Bone marrow (tissue), 2 donors: ENCODE data around the gene PAK5.

Experiments
- DNase-seq, 2 donors: peaks; one replicate each; lab custom pipeline; 2025; lab: John Stamatoyannopoulos, UW

The PAK5 gene

GRCh38 chr20:9838378-9839295, at the start of gene PAK5:
TSS of gene PAK5 (minus strand) at chr20:9839076. CDS start at chr20:9644328, 194,748 bp downstream.
- no peak for DNase-seq

- DNase-seq = no peak
These were observed 48.8 kb upstream of the PAK5 start for GRCh38 chr20:9887706-9888105.

- DNase-seq = no peak
These were observed 47.4 kb upstream of the PAK5 start for GRCh38 chr20:9886227-9886626.

- no peak for DNase-seq
These were observed 45.8 kb upstream of the PAK5 start for GRCh38 chr20:9884666-9885065.

GRCh38 chr20:9884061-9884460, 45.2 kb upstream of the PAK5 start:
- no peak for DNase-seq

GRCh38 chr20:9877932-9878495, 39.1 kb upstream of the PAK5 start:
- no peak for DNase-seq

GRCh38 chr20:9867196-9867980, 28.5 kb upstream of the PAK5 start:
- no peak for DNase-seq

GRCh38 chr20:9852566-9852965, 13.7 kb upstream of the PAK5 start:
- DNase-seq = no peak

- DNase-seq = no peak
These were observed 750 bp upstream of the PAK5 start for GRCh38 chr20:9839626-9840025.

GRCh38 chr20:9838035-9838377, 870 bp downstream of the PAK5 start:
- no peak for DNase-seq

GRCh38 chr20:9837634-9838033, 1.2 kb downstream of the PAK5 start:
- DNase-seq = no peak

- no peak for DNase-seq
These were observed 3.6 kb downstream of the PAK5 start for GRCh38 chr20:9835302-9835701.

GRCh38 chr20:9831032-9831431, 7.8 kb downstream of the PAK5 start:
- DNase-seq = no peak

- no peak for DNase-seq
These were observed 9.0 kb downstream of the PAK5 start for GRCh38 chr20:9829835-9830234.

GRCh38 chr20:9817654-9818053, 21.2 kb downstream of the PAK5 start:
- DNase-seq = no peak

- no peak for DNase-seq
These were observed 23.2 kb downstream of the PAK5 start for GRCh38 chr20:9815632-9816031.

GRCh38 chr20:9810738-9811137, 28.1 kb downstream of the PAK5 start:
- no peak for DNase-seq

GRCh38 chr20:9809271-9809670, 29.6 kb downstream of the PAK5 start:
- DNase-seq = no peak

GRCh38 chr20:9808166-9808565, 30.7 kb downstream of the PAK5 start:
- no peak for DNase-seq

- no peak for DNase-seq
These were observed 31.7 kb downstream of the PAK5 start for GRCh38 chr20:9807136-9807535.

GRCh38 chr20:9800421-9800820, 38.5 kb downstream of the PAK5 start:
- DNase-seq = no peak

GRCh38 chr20:9794831-9795230, 44.0 kb downstream of the PAK5 start:
- no peak for DNase-seq

GRCh38 chr20:9792674-9793073, 46.2 kb downstream of the PAK5 start:
- no peak for DNase-seq
